Measurements from ENCODE around the gene TMEM272.

Gene TMEM272

GRCh38 chr13:51772105-51772455 lies 72.9 kb downstream of the TMEM272 start:
- no peak overlapping the region for H3K4me3 ChIP-seq (ENCODE audit: low read length)
- DNase-seq (ENCODE audit: low read depth) = no peak
- no peak for TF ChIP-seq CTCF (conservative IDR thresholded peaks at IDR 0.05; ENCODE audit: low read depth, low read length)

GRCh38 chr13:51771418-51772104 lies 73.4 kb downstream of the TMEM272 start:
- no peak for TF ChIP-seq CTCF (conservative IDR thresholded peaks at IDR 0.05; ENCODE audit: low read depth, low read length)

GRCh38 chr13:51770681-51771417 lies 74.1 kb downstream of the TMEM272 start:
- no peak overlapping the region for H3K4me3 ChIP-seq (ENCODE audit: low read length)
- TF ChIP-seq CTCF (conservative IDR thresholded peaks at IDR 0.05; ENCODE audit: low read depth, low read length) = no peak
- no peak for DNase-seq (ENCODE audit: low read depth)

More at GRCh38 chr13:51771418-51772104, 73.4 kb downstream of the TMEM272 start:
- no peak overlapping the region for H3K4me3 ChIP-seq (ENCODE audit: low read length)
- no peak for DNase-seq (ENCODE audit: low read depth)

GRCh38 chr13:51770160-51770559 lies 74.8 kb downstream of the TMEM272 start:
- no peak for TF ChIP-seq CTCF (conservative IDR thresholded peaks at IDR 0.05; ENCODE audit: low read depth, low read length)
- no peak for DNase-seq (ENCODE audit: low read depth)
- H3K4me3 ChIP-seq (ENCODE audit: low read length) = no peak overlapping the region

GRCh38 chr13:51769455-51770127 lies 75.4 kb downstream of the TMEM272 start:
- H3K4me3 ChIP-seq (ENCODE audit: low read length) = no peak overlapping the region

GRCh38 chr13:51768976-51769375 lies 76.0 kb downstream of the TMEM272 start:
- TF ChIP-seq CTCF (conservative IDR thresholded peaks at IDR 0.05; ENCODE audit: low read depth, low read length) = no peak
- no peak for DNase-seq (ENCODE audit: low read depth)
- no peak overlapping the region for H3K4me3 ChIP-seq (ENCODE audit: low read length)

More at GRCh38 chr13:51769455-51770127, 75.4 kb downstream of the TMEM272 start:
- no peak for TF ChIP-seq CTCF (conservative IDR thresholded peaks at IDR 0.05; ENCODE audit: low read depth, low read length)
- no peak for DNase-seq (ENCODE audit: low read depth)

Data from retinal pigment epithelial cell (primary cell).